Hippocampal formation (tissue), 2 donors: ENCODE results near the gene ACER1.

ENCODE experiments used
- DNase-seq, 2 donors: peaks; one replicate each; lab custom pipeline; 2025; lab: John Stamatoyannopoulos, UW

ACER1 gene

DNA sequence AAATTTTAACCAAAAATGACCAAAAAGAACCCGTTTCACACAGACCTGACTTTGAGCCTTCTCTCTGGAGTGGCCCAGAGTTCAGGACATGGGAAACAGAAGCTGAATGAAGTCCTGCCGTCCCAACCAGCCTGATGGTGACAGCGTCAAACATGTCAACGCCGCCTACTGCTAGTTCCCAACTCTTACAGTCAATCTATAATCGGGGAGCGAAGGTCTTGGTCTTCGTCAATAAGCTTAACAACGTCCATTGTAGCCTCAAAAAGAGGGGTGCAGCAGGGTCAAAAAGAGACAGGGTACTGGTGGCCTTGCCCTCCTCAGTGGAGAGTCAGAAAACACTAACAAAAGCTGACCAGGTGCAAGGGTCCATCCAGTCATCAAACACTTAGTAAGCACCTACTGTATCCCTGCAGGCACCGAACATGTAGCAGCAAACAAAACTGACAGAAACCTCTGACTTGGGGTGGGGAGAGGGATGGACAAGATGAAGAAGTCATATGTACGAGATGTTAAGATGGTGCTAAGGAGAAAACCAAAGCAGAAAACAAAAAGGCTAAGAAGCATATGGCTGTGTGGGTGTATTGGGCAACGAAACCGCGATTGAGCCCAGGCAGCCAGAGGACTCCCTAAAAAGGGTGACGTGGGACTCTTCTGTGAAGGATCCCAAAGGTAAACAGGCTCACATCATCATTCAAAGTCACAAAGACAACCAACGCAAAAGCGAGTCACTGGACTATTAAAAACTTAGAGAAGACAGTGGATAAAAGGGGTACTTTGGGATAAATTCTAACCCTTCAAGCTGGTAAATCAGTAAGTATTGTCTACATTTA is 65.6 kb downstream of the ACER1 start:
- peak in 1 of 2 donors; percentile 16 for DNase-seq

DNA sequence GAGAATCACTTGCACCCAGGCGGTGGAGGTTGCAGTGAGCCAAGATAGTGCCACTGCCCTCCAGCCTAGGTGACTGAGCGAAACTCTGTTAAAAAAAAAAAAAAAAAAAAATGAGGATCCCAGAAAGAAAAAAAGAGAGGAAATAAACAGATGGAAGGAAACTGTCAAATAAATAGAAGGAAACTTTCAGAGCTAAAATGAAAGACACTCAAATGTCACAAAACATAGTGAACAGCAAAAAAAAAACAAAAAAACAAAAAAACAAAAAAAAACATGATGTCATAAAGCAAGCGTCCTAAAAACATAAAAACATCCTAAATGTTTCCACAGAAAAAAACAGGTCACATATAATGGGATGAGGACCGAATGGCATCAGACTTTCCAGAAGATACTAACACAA is 68.6 kb downstream of the ACER1 start:
- DNase-seq, result no peak

DNA sequence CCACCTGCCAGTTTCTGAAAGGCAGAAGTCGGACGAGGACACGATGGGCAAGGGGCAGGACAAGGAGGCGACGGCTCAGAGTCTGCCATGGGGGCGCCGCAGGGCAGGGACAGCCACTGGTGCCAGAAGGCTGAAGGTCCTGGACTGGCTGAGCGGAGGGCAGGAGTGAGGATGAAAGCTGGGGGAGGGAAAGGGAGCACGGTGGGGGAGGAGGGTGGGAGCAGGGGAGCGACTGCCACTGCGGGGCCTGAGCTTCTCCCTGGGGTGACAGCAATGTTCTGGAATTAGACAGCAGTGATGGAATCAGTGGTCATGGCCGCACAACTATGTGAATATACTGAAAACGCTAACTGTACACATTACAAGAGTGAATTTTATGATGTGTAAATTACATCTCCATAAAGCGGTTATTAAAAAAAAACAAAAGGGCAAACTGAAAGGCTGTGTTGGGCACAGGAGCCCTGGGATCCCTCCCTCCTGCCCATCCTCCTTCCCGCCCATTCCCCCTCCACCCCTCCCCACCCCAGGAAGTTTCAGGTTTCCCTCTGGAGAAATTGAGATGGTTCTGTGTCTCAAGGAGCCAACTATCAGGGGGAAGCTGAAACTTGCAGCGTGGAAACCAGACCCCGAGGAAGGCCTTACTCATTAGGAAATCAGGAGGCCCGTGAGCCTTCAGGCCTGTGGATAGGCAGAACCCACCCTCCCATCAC is 69.5 kb downstream of the ACER1 start:
- DNase-seq, result no peak

DNA sequence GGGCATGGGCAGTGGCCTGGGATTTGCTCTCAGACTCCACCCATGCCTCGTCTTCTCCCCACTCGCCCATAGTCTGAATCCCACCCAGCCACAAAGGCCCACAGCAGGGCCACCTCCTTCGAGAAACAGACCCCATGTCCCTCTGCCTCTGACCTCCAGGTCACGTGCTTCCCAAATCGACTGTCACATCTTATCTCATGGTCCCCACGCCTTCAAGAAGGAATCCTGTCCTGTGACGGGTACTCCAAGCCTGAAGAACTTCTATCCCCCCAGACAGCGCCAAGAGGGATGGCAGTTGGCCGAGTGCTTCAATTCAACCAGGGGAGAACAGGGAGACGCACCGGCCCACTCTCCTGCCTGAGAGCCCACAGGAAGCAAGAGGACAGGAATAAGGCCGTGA is 70.1 kb downstream of the ACER1 start:
- DNase-seq, result no peak

DNA sequence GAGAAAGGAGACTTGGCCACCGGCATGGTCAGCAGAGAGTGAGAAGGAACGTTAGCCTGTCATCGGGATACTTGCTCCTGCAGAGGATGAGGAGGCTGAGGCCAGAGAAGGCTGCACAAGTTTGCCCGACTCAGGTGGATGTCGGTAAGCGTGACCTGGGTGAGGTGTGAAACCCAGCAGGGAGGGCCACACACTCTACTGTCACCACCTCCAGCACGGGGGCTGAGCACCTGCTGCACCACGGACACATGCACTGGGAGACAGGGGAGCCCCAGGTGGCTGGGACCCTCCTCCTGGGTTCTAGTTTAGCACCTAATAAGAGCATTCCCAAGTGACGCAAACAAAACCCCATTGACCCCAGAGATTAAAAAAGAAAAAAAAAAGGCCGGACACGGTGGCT is 70.9 kb downstream of the ACER1 start:
- no peak for DNase-seq

DNA sequence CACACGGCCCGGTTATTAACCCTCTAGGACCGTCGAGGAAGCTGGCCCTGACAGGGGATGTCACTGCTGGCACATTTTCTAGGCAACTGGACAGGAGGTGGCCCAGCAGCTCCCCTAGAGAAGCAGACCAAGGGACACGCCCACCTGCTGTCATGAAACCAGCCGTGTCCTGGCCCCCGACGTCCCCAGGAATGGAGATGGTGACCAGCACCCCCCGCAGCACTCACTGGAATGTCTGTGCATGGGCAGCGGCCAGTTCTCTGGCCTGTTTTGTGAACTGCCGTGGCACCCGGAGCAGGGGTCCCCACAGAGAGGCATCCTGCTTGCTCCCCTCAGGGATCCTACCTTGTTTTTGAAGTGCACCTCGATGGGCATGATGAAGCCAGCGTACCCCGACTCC is 71.5 kb downstream of the ACER1 start:
- DNase-seq, result no peak

DNA sequence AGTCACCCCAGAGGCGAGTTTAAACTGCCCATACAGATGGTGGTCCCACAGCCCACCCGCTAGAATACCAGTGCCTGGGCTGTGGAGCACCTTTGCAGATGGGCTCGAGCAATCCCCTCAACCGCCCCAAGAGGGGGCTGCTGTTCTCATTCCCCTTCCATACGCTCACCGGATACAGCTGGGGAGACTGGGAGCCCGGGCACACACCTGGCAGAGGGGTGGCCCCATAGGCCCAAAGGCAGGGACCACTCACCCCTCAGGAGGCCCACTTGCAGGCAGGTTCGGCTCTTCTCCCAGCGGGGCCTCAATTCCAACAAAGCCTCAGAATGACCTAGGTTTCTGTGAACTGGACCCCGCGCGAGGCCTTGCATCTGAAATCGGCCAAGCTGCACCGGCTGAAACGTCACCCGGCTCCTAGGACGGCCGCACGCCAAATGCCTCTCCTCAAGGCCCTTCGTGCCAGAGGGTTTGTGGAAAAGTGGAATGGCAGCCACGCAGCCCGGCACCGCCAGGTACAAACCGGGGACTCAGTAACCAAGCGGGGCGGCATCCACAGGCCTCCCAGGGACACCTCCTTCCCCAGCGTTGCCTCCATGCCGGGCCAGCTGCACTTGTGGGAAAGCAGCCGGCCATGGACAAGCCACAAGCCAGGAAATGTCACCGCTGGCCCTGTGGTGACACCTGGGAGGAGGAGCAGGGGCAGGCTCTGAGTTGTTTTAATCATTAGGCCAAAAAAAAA is 72.3 kb downstream of the ACER1 start:
- DNase-seq, result no peak

DNA sequence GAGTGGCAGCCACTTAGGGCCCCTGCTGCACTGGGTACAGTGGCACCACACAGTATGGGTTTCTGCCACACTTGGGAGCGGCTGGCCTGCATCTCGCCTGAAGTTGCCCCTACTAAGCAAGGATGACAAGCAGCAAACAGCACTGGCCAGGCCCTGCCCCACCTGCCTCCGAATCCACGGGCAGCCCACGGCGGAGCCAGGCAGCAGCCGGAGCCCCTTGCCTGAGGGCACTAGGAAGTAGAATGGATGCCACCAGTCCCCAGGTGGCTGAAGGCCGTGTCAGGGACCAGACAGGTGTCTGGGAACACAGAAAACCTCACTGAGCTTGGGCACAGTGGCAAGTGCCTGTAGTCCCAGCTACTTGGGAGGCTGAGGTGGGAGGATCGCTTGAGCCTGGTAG is 73.0 kb downstream of the ACER1 start:
- no peak for DNase-seq

DNA sequence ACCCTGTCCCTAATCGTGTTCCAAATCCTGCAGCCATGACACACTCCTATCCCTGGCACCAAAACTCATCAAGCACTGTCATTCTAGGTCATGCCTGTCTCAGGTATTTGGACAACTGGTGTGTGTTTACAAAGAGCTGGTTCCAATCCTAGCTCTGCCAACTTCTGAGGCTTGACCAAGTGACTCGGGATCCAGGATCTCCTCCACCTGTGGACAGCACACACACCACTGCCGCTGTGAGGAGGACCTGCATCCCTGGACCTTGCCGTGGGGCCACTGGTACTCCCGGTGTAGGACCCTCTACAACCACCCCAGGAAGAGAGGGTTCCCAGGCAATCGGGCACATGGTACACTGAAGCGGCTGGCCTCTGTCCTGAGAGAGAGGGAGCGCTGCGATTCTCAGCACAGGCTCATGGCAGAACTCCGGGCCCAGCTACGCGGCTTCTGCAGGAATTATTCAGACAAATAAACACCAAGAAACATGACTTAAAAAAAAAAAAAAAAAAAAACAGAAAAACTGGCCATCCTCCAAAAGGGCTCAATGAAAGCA is 74.0 kb downstream of the ACER1 start:
- DNase-seq, result no peak

DNA sequence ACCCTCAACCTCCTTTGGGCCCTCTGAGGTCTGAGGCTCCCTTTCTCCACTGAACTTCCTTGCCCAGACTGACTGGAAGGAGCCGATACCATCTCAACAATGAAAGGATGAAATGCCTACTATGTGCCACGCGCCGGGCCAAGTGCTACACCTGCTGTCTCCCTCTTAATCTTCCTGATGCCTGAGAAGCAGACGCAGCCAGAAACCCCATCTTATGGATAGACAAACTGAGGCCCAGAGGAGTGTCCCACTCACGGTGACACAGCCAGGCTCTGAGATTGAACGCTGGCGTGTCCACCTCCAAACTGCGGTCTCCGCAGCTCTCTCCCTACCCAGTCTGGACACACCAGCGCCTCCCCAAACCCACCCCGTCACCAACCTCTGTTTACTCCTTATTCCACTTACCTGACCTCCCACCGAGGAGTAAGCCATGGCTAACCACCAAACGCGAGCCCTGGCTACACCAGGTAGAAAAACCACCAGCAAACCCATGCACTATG is 74.5 kb downstream of the ACER1 start:
- DNase-seq, result no peak
